OCI-LY7 (cell line): ENCODE data around the gene ACADS. TPM values are rescaled to one million over a fixed set of nuclear protein-coding genes. Genes with fewer than 3 reads are reported as not detected.

Experiments
- BruUV-seq: library from RNA; stranded (reverse); fragments of 400-500 nt; replicated peaks from 2 replicates; lab custom pipeline; 2021; lab: Mats Ljungman, UMichigan
- CTCF ChIA-PET: fragments of 300-600 bp; sonication (Branson Sonifier 250); formaldehyde crosslinking; loops from one replicate; lab custom pipeline; 2022; ENCODE audit warnings: antibody characterized with exemption; ENCODE audit not compliant: unreplicated experiment; lab: Charles Lee
- POLR2A ChIA-PET: fragments of 300-600 bp; sonication (Branson Sonifier 250); formaldehyde crosslinking; loops from one replicate; lab custom pipeline; 2022; ENCODE audit warnings: antibody characterized with exemption; lab: Charles Lee
- DNase-seq: peaks from one replicate; pipeline ENCODE4 v3.0.0-alpha.2; 2015; ENCODE audit warnings: low spot score
- H2AFZ ChIP-seq: fragments of 200-600 bp; sonication (generic), shearing (Covaris generic); 2 replicates; pipeline ENCODE4 v1.6.1; 2014; ENCODE audit warnings: mild to moderate bottlenecking, antibody characterized with exemption, low read length, moderate library complexity
- H3K27ac ChIP-seq: fragments of 200-600 bp; sonication (generic); 2 replicates; pipeline ENCODE4 v1.5.1; 2014; ENCODE audit warnings: mixed run types, low read depth, mild to moderate bottlenecking, moderate library complexity, low read length, inconsistent platforms; ENCODE audit not compliant: poor library complexity, severe bottlenecking
- H3K36me3 ChIP-seq: fragments of 200-600 bp; sonication (generic); 2 replicates; pipeline ENCODE4 v1.6.1; 2014; ENCODE audit warnings: mild to moderate bottlenecking, antibody characterized with exemption, low read length, moderate library complexity, mixed read lengths; ENCODE audit not compliant: insufficient read depth
- H3K4me1 ChIP-seq: fragments of 200-600 bp; sonication (generic); 2 replicates; pipeline ENCODE4 v1.5.1; 2014; ENCODE audit warnings: mild to moderate bottlenecking, low read length; ENCODE audit not compliant: insufficient read depth, poor library complexity, severe bottlenecking
- H3K4me2 ChIP-seq: fragments of 200-600 bp; sonication (generic); 2 replicates; pipeline ENCODE4 v1.6.1; 2014; ENCODE audit warnings: mild to moderate bottlenecking, low read length
- H3K4me3 ChIP-seq: fragments of 200-600 bp; sonication (generic); 2 replicates; pipeline ENCODE4 v1.5.1; 2014; ENCODE audit warnings: mild to moderate bottlenecking, low read depth, low read length; ENCODE audit not compliant: poor library complexity, severe bottlenecking
- H3K79me2 ChIP-seq: fragments of 200-600 bp; sonication (generic); 2 replicates; pipeline ENCODE4 v1.6.1; 2016; ENCODE audit warnings: low read depth, mild to moderate bottlenecking, low read length, moderate library complexity, mixed read lengths; ENCODE audit not compliant: insufficient read depth
- H3K9me2 ChIP-seq: fragments of 200-600 bp; sonication (generic); 2 replicates; pipeline ENCODE4 v1.6.1; 2016; ENCODE audit warnings: mild to moderate bottlenecking, low read length, mixed read lengths; ENCODE audit not compliant: insufficient read depth
- H3K9me3 ChIP-seq: fragments of 200-600 bp; sonication (generic); 2 replicates; pipeline ENCODE4 v1.6.1; 2014; ENCODE audit warnings: mild to moderate bottlenecking, mixed run types, low read length, mixed read lengths
- H4K20me1 ChIP-seq: fragments of 200-600 bp; sonication (generic); 2 replicates; pipeline ENCODE4 v1.6.1; 2014; ENCODE audit warnings: mild to moderate bottlenecking, antibody characterized with exemption, low read length, moderate library complexity, mixed read lengths; ENCODE audit not compliant: insufficient read depth
- EZH2phosphoT487 ChIP-seq: fragments of 200-600 bp; sonication (generic); IDR thresholded peaks from 2 replicates; pipeline ENCODE4 v1.6.1; 2018; ENCODE audit warnings: low read depth, borderline replicate concordance, mild to moderate bottlenecking, mixed run types, antibody characterized with exemption, low read length, moderate library complexity, mixed read lengths
- intact Hi-C: fragments of 100-400 bp; cut with micrococcal nuclease; formaldehyde crosslinking; loops from one replicate; pipeline ENCODE4 v1.10.0; 2022; ENCODE audit not compliant: unreplicated experiment
- total RNA-seq, 2 experiments: library from RNA; depleted of rRNA in 1 of 2; stranded (reverse); fragments of >200 nt in 1 of 2; shearing (Covaris generic) in 1 of 2; gene quantifications; 2 replicates each; pipeline ENCODE4 v1.2.3, GENCODE V29; 2014 to 2022
- TF ChIP-seq, protein P1 (sequence below): fragments of 200-600 bp; sonication (generic); conservative IDR thresholded peaks from 2 replicates; pipeline ENCODE4 v1.5.1; 2014; ENCODE audit warnings: mild to moderate bottlenecking, antibody characterized with exemption, low read length, moderate library complexity, mixed read lengths

ACADS gene
- total RNA-seq, 2 experiments from 2014 or later, result 8.8 to 11.2 TPM

DNA sequence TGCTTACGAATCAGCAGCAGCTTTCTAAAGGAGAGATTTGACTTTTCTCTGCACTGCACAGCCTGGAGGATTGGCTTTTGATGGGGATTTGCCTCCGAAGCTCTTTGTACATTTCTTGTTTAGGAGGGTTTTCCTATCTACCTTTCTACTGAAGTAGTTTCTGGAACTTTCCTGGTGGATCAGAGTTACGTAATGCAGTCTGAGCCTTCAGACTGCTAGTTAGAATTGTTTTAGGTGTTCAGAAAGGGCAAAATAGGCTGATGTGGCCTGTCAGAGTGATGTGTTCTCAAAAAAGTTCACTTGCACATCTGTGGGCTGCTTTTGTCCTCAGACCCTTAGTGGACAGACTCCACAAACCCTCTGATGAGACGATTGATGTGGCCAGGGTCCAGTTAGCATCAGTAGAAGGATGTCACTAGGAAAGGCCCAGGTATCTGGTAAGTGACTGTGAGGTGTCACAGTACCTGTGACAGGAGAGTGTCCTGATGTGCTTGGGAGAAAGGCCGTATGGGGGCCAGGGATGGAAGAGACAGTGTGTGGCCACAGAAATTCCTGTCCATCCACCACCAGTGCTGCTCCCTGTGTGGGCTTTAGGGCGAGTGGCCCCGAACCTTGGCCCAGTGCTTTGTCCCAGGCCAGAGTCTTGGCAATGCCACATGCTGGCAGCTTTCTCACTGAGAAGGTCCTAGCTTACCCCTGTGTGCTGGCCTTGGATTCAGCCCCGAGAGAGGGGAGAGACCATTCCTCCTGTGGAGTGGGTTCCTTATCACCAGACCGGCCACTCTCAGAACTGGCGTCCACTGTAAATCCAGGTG lies 4.4 kb upstream of the ACADS start:
- POLR2A ChIA-PET, result interaction anchor here (0.5 kb wide), 1 partner anchor 426 kb away, joined by 6 read pairs; no protein-coding TSS in a partner anchor
- peaks cover 72% of the 10 kb centered on the region for H3K36me3 ChIP-seq
- intact Hi-C loops, result loop anchor here (10.0 kb wide), 1 partner anchor 286 kb away; the partner anchor contains the start of gene COX6A1

DNA sequence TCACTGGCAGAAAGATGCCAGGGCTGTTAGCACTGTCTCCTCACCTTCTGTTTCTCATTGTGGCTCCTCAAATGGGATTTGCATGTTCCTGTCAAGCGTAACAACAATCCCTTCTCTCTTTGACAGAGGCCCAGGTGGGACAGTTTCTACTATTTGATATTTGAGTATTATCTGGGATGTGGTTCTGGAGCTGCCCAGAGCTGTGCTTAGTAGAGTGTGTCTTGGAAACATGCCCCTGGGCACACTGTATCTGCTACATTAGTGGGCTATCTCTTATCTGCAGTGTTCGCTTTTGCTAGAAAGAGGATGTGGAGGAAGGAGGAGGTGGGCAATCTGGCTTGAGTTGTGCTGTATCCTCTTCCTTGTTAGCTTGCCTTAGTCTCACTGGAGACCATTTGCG lies 3.8 kb upstream of the ACADS start:
- H3K36me3 ChIP-seq, result peaks cover 66% of the 10 kb centered on the region
- H3K4me2 ChIP-seq, result peak overlapping the region; percentile 56
- H3K9me2 ChIP-seq, result no peaks in the 10 kb centered on the region
- no peaks in the 10 kb centered on the region for H4K20me1 ChIP-seq
- H3K4me3 ChIP-seq, result peak overlapping the region; percentile 11
- TF ChIP-seq, protein P1, sequence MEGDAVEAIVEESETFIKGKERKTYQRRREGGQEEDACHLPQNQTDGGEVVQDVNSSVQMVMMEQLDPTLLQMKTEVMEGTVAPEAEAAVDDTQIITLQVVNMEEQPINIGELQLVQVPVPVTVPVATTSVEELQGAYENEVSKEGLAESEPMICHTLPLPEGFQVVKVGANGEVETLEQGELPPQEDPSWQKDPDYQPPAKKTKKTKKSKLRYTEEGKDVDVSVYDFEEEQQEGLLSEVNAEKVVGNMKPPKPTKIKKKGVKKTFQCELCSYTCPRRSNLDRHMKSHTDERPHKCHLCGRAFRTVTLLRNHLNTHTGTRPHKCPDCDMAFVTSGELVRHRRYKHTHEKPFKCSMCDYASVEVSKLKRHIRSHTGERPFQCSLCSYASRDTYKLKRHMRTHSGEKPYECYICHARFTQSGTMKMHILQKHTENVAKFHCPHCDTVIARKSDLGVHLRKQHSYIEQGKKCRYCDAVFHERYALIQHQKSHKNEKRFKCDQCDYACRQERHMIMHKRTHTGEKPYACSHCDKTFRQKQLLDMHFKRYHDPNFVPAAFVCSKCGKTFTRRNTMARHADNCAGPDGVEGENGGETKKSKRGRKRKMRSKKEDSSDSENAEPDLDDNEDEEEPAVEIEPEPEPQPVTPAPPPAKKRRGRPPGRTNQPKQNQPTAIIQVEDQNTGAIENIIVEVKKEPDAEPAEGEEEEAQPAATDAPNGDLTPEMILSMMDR, result no peak
- no peak for TF ChIP-seq EZH2phosphoT487
- intact Hi-C loops, result loop anchor here (10.0 kb wide), 1 partner anchor 287 kb away; the partner anchor contains the start of gene COX6A1
- H3K79me2 ChIP-seq, result no peaks in the 10 kb centered on the region
- POLR2A ChIA-PET, result interaction anchor here (0.5 kb wide), 1 partner anchor 427 kb away, joined by 6 read pairs; no protein-coding TSS in a partner anchor
- DNase-seq, result peak; percentile 61
- peaks cover 36% of the 10 kb centered on the region for H3K4me1 ChIP-seq
- H2AFZ ChIP-seq, result no peak overlapping the region
- peak overlapping the region; percentile 1 for H3K27ac ChIP-seq
- H3K9me3 ChIP-seq, result no peaks in the 10 kb centered on the region
- CTCF ChIA-PET, result interaction anchor here (0.5 to 1.6 kb wide), 2 partner anchors 73 to 203 kb away, joined by 3 to 6 read pairs; no protein-coding TSS in a partner anchor
- no TSS peak for BruUV-seq

More for the DNA sequence above, 4.4 kb upstream of the ACADS start:
- H3K79me2 ChIP-seq, result no peaks in the 10 kb centered on the region
- no peaks in the 10 kb centered on the region for H4K20me1 ChIP-seq
- H3K9me2 ChIP-seq, result no peaks in the 10 kb centered on the region
- peak overlapping the region; percentile 11 for H3K4me3 ChIP-seq
- peaks cover 36% of the 10 kb centered on the region for H3K4me1 ChIP-seq
- H3K27ac ChIP-seq, result no peak overlapping the region
- H3K9me3 ChIP-seq, result no peaks in the 10 kb centered on the region
- H2AFZ ChIP-seq, result no peak overlapping the region
- BruUV-seq, result no TSS peak
- TF ChIP-seq EZH2phosphoT487, result no peak
- TF ChIP-seq, protein P1, result no peak
- DNase-seq, result no peak
- peak overlapping the region; percentile 56 for H3K4me2 ChIP-seq
- CTCF ChIA-PET, result interaction anchor here (1.6 kb wide), 1 partner anchor 72 kb away, joined by 3 read pairs; no protein-coding TSS in a partner anchor
